ELF-1 (cell line): ENCODE results near the gene CD276.

Source experiments
- DNase-seq: peaks from one replicate; pipeline ENCODE4 v3.0.0-alpha.2; 2016; ENCODE audit warnings: low read depth, low spot score

Gene CD276

GRCh38 chr15:73747847-73748590 is 63.8 kb downstream of the CD276 start:
- DNase-seq: no peak

- DNase-seq: no peak
Observed at GRCh38 chr15:73748730-73749129, 64.5 kb downstream of the CD276 start.

- no peak for DNase-seq
Observed at GRCh38 chr15:73749533-73749932, 65.3 kb downstream of the CD276 start.

- no peak for DNase-seq
Observed at GRCh38 chr15:73749971-73750370, 65.8 kb downstream of the CD276 start.

- DNase-seq: no peak
Observed at GRCh38 chr15:73750438-73750837, 66.3 kb downstream of the CD276 start.

GRCh38 chr15:73750951-73751350 is 66.8 kb downstream of the CD276 start:
- no peak for DNase-seq

- DNase-seq: no peak
Observed at GRCh38 chr15:73751511-73751898, 67.3 kb downstream of the CD276 start.

- no peak for DNase-seq
Observed at GRCh38 chr15:73751899-73752805, 68.0 kb downstream of the CD276 start.

GRCh38 chr15:73752806-73753193 is 68.6 kb downstream of the CD276 start:
- DNase-seq: no peak

GRCh38 chr15:73753250-73754130 is 69.3 kb downstream of the CD276 start, which contains the start of gene INSYN1:
Gene INSYN1 (minus strand): TSS chr15:73753351. CDS start chr15:73751130, 2,221 bp downstream.
- no peak for DNase-seq

GRCh38 chr15:73754461-73754860 is 70.3 kb downstream of the CD276 start:
- no peak for DNase-seq

- DNase-seq: no peak
Observed at GRCh38 chr15:73755481-73755880, 71.3 kb downstream of the CD276 start.

GRCh38 chr15:73755946-73756345 is 71.8 kb downstream of the CD276 start:
- DNase-seq: no peak

- no peak for DNase-seq
Observed at GRCh38 chr15:73756390-73756789, 72.2 kb downstream of the CD276 start.

GRCh38 chr15:73756947-73757513 is 72.8 kb downstream of the CD276 start:
- no peak for DNase-seq

GRCh38 chr15:73757571-73757970 is 73.4 kb downstream of the CD276 start:
- DNase-seq: no peak

GRCh38 chr15:73758461-73758860 is 74.3 kb downstream of the CD276 start:
- DNase-seq: no peak

- DNase-seq: no peak
Observed at GRCh38 chr15:73760330-73761329, 76.4 kb downstream of the CD276 start.

- no peak for DNase-seq
Observed at GRCh38 chr15:73763931-73764330, 79.7 kb downstream of the CD276 start.
